Measurements from ENCODE around the gene BEND4. TPM values are rescaled to one million over a fixed set of nuclear protein-coding genes. Genes with fewer than 3 reads are reported as not detected.

The BEND4 gene
- total and polyA plus RNA-seq, 7 donors = 0.16 to 1.2 (median 0.51) TPM; not detected in 3

DNA sequence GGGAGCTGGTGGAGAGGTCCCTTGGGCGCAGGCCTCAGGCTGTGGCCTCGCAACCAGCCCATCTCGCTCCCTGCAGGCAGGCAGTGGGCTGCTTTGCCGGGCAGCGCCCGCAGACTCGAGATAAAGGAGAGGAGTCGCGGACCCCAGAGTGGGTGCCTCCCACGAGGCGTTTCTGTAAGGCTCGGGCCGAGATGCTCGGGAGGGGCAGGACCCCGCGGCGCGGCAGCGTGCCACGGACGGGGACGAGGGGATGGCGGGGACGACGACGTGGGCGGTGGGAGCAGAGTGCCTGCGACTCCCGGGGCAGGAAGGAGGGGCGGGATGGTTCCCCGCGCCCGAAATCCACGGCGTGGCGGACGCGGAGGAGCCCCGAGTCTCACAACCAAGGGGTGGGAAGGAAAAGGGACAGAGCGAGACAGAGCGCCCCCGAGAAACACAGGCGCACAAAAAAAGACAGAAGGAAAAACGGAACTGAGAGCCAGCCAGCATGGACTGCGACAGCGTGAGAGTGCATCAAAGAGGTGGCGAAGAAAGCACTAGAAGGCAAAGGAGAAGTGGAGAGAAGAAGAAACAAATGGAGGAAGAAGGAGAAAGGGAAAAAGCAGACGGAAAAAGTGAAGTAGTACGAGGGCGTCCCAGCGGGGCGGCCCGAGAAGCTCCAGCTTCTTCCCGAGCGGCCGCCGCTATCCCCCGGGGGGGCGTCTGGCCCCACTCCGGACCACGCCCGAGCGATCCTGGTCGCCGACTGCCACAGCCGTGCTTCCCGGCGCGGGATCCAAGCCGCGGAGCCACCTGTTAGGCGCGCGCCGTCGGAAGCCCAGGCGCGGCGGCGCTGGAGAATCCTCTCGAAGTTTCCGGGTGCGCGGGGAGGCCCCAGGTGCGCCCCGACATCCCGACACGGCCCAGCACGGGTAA, 1.5 kb downstream of the BEND4 start:
- DNase-seq = no peak
- no peaks in the 10 kb centered on the region for H3K36me3 ChIP-seq
- no peaks in the 10 kb centered on the region for H3K9me3 ChIP-seq
- H3K4me1 ChIP-seq = peaks cover 0 to 25% (median 20%) of the 10 kb centered on the region in 4 donors
- WGBS, 2 donors = 7 to 20% methylated on average over 89 of the region's 89 CpGs
- peak overlapping the region in 3 of 4 donors; percentile 36 to 47 (median 45) for H3K4me3 ChIP-seq
- H3K27me3 ChIP-seq = peaks cover 23 to 54% (median 33%) of the 10 kb centered on the region in 3 donors
- intact Hi-C loops (cut with DNase I) = no loop called here
- H3K27ac ChIP-seq = no peak overlapping the region
- TF ChIP-seq POLR2A (IDR thresholded peaks at IDR 0.05) = no peak
- no peak for TF ChIP-seq EP300 (IDR thresholded peaks at IDR 0.05)
- no peak for TF ChIP-seq POLR2AphosphoS5 (IDR thresholded peaks at IDR 0.05)
- TF ChIP-seq, protein P1, sequence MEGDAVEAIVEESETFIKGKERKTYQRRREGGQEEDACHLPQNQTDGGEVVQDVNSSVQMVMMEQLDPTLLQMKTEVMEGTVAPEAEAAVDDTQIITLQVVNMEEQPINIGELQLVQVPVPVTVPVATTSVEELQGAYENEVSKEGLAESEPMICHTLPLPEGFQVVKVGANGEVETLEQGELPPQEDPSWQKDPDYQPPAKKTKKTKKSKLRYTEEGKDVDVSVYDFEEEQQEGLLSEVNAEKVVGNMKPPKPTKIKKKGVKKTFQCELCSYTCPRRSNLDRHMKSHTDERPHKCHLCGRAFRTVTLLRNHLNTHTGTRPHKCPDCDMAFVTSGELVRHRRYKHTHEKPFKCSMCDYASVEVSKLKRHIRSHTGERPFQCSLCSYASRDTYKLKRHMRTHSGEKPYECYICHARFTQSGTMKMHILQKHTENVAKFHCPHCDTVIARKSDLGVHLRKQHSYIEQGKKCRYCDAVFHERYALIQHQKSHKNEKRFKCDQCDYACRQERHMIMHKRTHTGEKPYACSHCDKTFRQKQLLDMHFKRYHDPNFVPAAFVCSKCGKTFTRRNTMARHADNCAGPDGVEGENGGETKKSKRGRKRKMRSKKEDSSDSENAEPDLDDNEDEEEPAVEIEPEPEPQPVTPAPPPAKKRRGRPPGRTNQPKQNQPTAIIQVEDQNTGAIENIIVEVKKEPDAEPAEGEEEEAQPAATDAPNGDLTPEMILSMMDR (IDR thresholded peaks at IDR 0.05) = no peak

DNA sequence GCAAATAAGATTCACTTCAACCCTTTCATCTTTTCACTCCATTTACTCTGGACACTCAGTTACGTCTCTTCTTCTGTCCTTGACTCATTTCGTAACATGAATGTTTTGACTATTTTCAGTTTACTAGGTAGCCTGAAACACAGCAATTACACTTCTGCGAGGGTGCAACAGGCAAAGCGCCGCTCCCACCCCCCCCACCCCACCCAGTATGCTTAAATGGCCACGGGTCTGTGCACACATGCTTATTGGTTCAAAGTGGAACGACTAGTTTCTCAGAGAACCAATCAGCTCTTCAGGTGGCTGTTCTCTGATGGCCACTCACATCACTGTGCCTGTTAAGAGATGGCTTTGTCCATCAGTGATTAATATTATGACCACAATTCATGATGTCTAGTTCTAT, 3.5 kb downstream of the BEND4 start:
- Histone ChIP-seq H3K9me3 (no peaks in the 10 kb centered on the region), H3K27me3 (peaks cover 23 to 54% (median 33%) of the 10 kb centered on the region in 3 donors), H3K27ac (no peak overlapping the region), H3K4me1 (peaks cover 0 to 25% (median 20%) of the 10 kb centered on the region in 4 donors), H3K36me3 (no peaks in the 10 kb centered on the region), H3K4me3 (no peak overlapping the region)
- no peak for DNase-seq
- intact Hi-C loops (cut with DNase I) = no loop called here
- 63 to 76% methylated on average over 7 of the region's 7 CpGs for WGBS, 2 donors
- TF ChIP-seq POLR2AphosphoS5 (IDR thresholded peaks at IDR 0.05) (no peak), EP300 (IDR thresholded peaks at IDR 0.05) (no peak), POLR2A (IDR thresholded peaks at IDR 0.05) (no peak)
- TF ChIP-seq, protein P1 (IDR thresholded peaks at IDR 0.05) = no peak

DNA sequence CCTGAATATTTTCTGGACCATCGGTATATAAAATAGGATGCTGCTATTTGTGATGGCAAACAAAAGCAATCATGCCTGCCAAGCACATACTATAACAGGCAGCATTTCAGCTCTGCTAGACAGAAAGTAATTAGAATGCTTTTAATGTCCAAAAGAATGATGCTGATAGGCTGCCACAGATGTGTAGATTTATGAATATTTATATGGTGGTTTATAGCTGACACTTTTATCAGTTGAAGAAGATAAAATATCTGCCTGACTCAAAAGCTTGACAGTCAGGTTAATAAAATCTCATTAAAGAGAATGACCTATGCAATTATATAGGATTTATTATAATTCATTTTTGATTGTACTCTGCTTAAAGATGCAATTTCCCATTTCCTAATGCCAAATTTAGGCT, 4.0 kb downstream of the BEND4 start:
- no peak overlapping the region for H3K27ac ChIP-seq
- H3K4me3 ChIP-seq = no peak overlapping the region
- 85% methylated on average over 1 of the region's 1 CpG for WGBS, 2 donors
- H3K9me3 ChIP-seq = no peaks in the 10 kb centered on the region
- H3K4me1 ChIP-seq = peaks cover 0 to 25% (median 20%) of the 10 kb centered on the region in 4 donors
- no peaks in the 10 kb centered on the region for H3K36me3 ChIP-seq
- H3K27me3 ChIP-seq = peaks cover 23 to 51% (median 33%) of the 10 kb centered on the region in 3 donors
- intact Hi-C loops (cut with DNase I) = no loop called here
- TF ChIP-seq POLR2A (IDR thresholded peaks at IDR 0.05) (no peak), EP300 (IDR thresholded peaks at IDR 0.05) (no peak), POLR2AphosphoS5 (IDR thresholded peaks at IDR 0.05) (no peak)
- TF ChIP-seq, protein P1 (IDR thresholded peaks at IDR 0.05) = no peak
- no peak for DNase-seq

DNA sequence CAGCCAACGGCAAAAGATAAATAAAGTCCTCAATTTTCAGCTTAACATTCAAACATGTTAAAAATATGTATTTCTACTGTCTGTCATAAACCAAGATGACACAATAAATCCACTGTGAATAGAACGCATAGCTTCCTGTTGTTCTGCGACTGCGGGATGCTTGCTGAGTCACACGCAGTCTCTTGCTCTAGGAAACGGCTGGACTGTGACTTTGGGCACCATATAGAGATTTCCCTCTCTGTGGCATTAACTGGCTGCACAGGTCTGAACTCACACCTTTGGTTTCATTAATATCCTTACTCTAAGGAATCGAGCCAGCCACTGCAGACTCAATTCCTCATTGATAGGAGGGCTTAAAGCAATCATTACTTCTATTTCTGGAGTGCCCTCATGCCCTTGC, 8.4 kb downstream of the BEND4 start:
- no peak for DNase-seq
- Histone ChIP-seq H3K27ac (no peak overlapping the region), H3K4me1 (no peaks in the 10 kb centered on the region), H3K4me3 (no peak overlapping the region), H3K27me3 (peaks cover 0 to 13% (median 0%) of the 10 kb centered on the region in 3 donors), H3K36me3 (no peaks in the 10 kb centered on the region), H3K9me3 (no peaks in the 10 kb centered on the region)
- WGBS, 2 donors = 69 to 70% methylated on average over 7 of the region's 7 CpGs
- TF ChIP-seq, protein P1 (IDR thresholded peaks at IDR 0.05) = no peak
- TF ChIP-seq POLR2A (IDR thresholded peaks at IDR 0.05) (no peak), EP300 (IDR thresholded peaks at IDR 0.05) (no peak), POLR2AphosphoS5 (IDR thresholded peaks at IDR 0.05) (no peak)
- intact Hi-C loops (cut with DNase I) = no loop called here
